HT1080 (cell line): ENCODE measurements around the gene TMEM59. TPM values are rescaled to one million over a fixed set of nuclear protein-coding genes. Genes with fewer than 3 reads are reported as not detected.

ENCODE experiments used
- DNase-seq: peaks from one replicate; pipeline ENCODE4 v3.0.0-alpha.2; 2015; ENCODE audit warnings: low read depth
- small RNA-seq: library from RNA; depleted of rRNA; stranded (forward); fragments of <200 nt; gene quantifications from one replicate; pipeline ENCODE3, GENCODE V24; 2014
- total RNA-seq: library from RNA; depleted of rRNA; stranded (reverse); fragments of >200 nt; shearing (Covaris generic); gene quantifications from 2 replicates; pipeline ENCODE4 v1.2.3, GENCODE V29; 2014; rRNA removed

Gene TMEM59
- total RNA-seq, 1 experiment from 2014 or later, result 262 TPM

- no peak for DNase-seq
Measured at GRCh38 chr1:53986458-53986857, 66.5 kb downstream of the TMEM59 start.

GRCh38 chr1:53984726-53985125 lies 68.3 kb downstream of the TMEM59 start:
- no peak for DNase-seq

GRCh38 chr1:53982763-53983104 lies 70.3 kb downstream of the TMEM59 start:
- DNase-seq, result no peak

- DNase-seq, result peak; percentile 8
Measured at GRCh38 chr1:53982034-53982762, 70.8 kb downstream of the TMEM59 start.

- DNase-seq, result peak; percentile 50
Measured at GRCh38 chr1:53981220-53981619, 71.8 kb downstream of the TMEM59 start.

GRCh38 chr1:53979712-53980450 lies 73.1 kb downstream of the TMEM59 start:
- DNase-seq, result no peak

Small RNA genes lying within 50 kb of the gene (small RNA-seq; reads per million reads assigned to genes)
- gene AL353898.1, result not detected
- not detected for gene AL353898.2

Other genes starting within 250 kb of the TMEM59 start
- gene NDC1, start 214.9 kb downstream of the TMEM59 start, total RNA-seq, result 51.8 and 68.6 TPM in 2 replicates
- gene YIPF1, start 163.4 kb downstream of the TMEM59 start, total RNA-seq, result 20.2 and 24.9 TPM in 2 replicates
- not detected in 2 replicates for gene DIO1, start 159.0 kb downstream of the TMEM59 start, total RNA-seq
- 44.7 and 58.5 TPM in 2 replicates for gene IFT25, start 107.5 kb downstream of the TMEM59 start, total RNA-seq
- gene LRRC42, start 106.9 kb downstream of the TMEM59 start, total RNA-seq, result 33.6 and 41.8 TPM in 2 replicates
- gene LDLRAD1, start 35.0 kb downstream of the TMEM59 start, total RNA-seq, result not detected in 2 replicates
- gene TCEANC2, start 404 bp upstream of the TMEM59 start, total RNA-seq, result 5.5 and 6.1 TPM in 2 replicates
- not detected in 2 replicates for gene CDCP2, start 99.8 kb upstream of the TMEM59 start, total RNA-seq
- gene CYB5RL, start 146.8 kb upstream of the TMEM59 start, total RNA-seq, result 6.3 and 6.7 TPM in 2 replicates
- 135 and 158 TPM in 2 replicates for gene MRPL37, start 147.0 kb upstream of the TMEM59 start, total RNA-seq